HG03457 (cell line): ENCODE data around the gene FCHSD2.
"Not testable (repeated sequence)": the region's sequence is repeated elsewhere in the genome, so short reads cannot be mapped to it uniquely, and the experiment has no call there.

ENCODE experiments used
- ATAC-seq: cut with Tn5 transposase; IDR thresholded peaks from one replicate; pipeline ENCODE4 v1.9.1; 2021; ENCODE audit warnings: moderate number of reproducible peaks; ENCODE audit not compliant: unreplicated experiment

The FCHSD2 gene

GRCh38 chr11:73070653-73071052 lies 71.5 kb downstream of the FCHSD2 start:
- ATAC-seq, result no peak

- ATAC-seq, result not testable (repeated sequence)
Measured at GRCh38 chr11:73061857-73062424, 80.2 kb downstream of the FCHSD2 start.

GRCh38 chr11:73061434-73061833 lies 80.7 kb downstream of the FCHSD2 start:
- ATAC-seq, result not testable (repeated sequence)

- ATAC-seq, result no peak
Measured at GRCh38 chr11:73059915-73060314, 82.2 kb downstream of the FCHSD2 start.

GRCh38 chr11:73058989-73059674 lies 83.0 kb downstream of the FCHSD2 start:
- no peak for ATAC-seq

- ATAC-seq, result no peak
Measured at GRCh38 chr11:73055655-73056354, 86.3 kb downstream of the FCHSD2 start.

- ATAC-seq, result no peak
Measured at GRCh38 chr11:73055002-73055401, 87.1 kb downstream of the FCHSD2 start.

GRCh38 chr11:73053964-73054363 lies 88.2 kb downstream of the FCHSD2 start:
- no peak for ATAC-seq

- ATAC-seq, result no peak
Measured at GRCh38 chr11:73048446-73048845, 93.7 kb downstream of the FCHSD2 start.

- ATAC-seq, result peak; percentile 68
Measured at GRCh38 chr11:73047773-73048371, 94.2 kb downstream of the FCHSD2 start.

GRCh38 chr11:73040046-73040445 lies 102.1 kb downstream of the FCHSD2 start:
- ATAC-seq, result no peak

GRCh38 chr11:73034777-73035176 lies 107.3 kb downstream of the FCHSD2 start:
- ATAC-seq, result no peak

- ATAC-seq, result no peak
Measured at GRCh38 chr11:73034331-73034730, 107.8 kb downstream of the FCHSD2 start.

- ATAC-seq, result no peak
Measured at GRCh38 chr11:73030130-73030529, 112.0 kb downstream of the FCHSD2 start.

GRCh38 chr11:73029403-73029802 lies 112.7 kb downstream of the FCHSD2 start:
- ATAC-seq, result no peak

GRCh38 chr11:73028611-73029010 lies 113.5 kb downstream of the FCHSD2 start:
- ATAC-seq, result no peak

- ATAC-seq, result not testable (repeated sequence)
Measured at GRCh38 chr11:73027840-73028239, 114.3 kb downstream of the FCHSD2 start.

- no peak for ATAC-seq
Measured at GRCh38 chr11:73024639-73025038, 117.5 kb downstream of the FCHSD2 start.

GRCh38 chr11:73019996-73020395 lies 122.1 kb downstream of the FCHSD2 start:
- no peak for ATAC-seq

GRCh38 chr11:73019449-73019848 lies 122.7 kb downstream of the FCHSD2 start:
- no peak for ATAC-seq

- no peak for ATAC-seq
Measured at GRCh38 chr11:73018856-73019255, 123.3 kb downstream of the FCHSD2 start.
